WTC11 (cell line): Measurements from ENCODE around the gene ATP5ME. TPM values are rescaled to one million over a fixed set of nuclear protein-coding genes. Genes with fewer than 3 reads are reported as not detected.

Experiments
- ATAC-seq: fragments of 200-7000 bp; cut with Tn5 transposase; 2 replicates; pipeline ENCODE4 v1.10.0; 2021; ENCODE audit warnings: mild to moderate bottlenecking, moderate library complexity
- CTCF ChIA-PET: fragments of 300-600 bp; sonication (Branson Sonifier 250); formaldehyde crosslinking; loops from one replicate; lab custom pipeline; 2021; ENCODE audit warnings: antibody characterized with exemption; lab: Charles Lee
- POLR2A ChIA-PET: fragments of 350-600 bp; sonication (Branson Sonifier 250); formaldehyde crosslinking; loops from one replicate; lab custom pipeline; 2021; ENCODE audit warnings: antibody characterized with exemption; lab: Charles Lee
- DNase-seq: peaks from one replicate; pipeline ENCODE4 v3.0.0; 2021; ENCODE audit warnings: low spot score
- H3K27ac Mint-ChIP-seq: 2 replicates; pipeline ENCODE4 v1.8.0; 2021; ENCODE audit warnings: mixed read lengths
- H3K27me3 Mint-ChIP-seq: 2 replicates; pipeline ENCODE4 v1.8.0; 2021; ENCODE audit warnings: low read depth, mild to moderate bottlenecking, moderate library complexity, mixed read lengths
- H3K36me3 Mint-ChIP-seq: 2 replicates; pipeline ENCODE4 v1.8.0; 2021; ENCODE audit warnings: mixed read lengths
- H3K4me1 Mint-ChIP-seq: 2 replicates; pipeline ENCODE4 v1.8.0; 2022; ENCODE audit warnings: mixed read lengths
- H3K4me3 Mint-ChIP-seq: 2 replicates; pipeline ENCODE4 v1.8.0; 2021; ENCODE audit warnings: mild to moderate bottlenecking, moderate library complexity, mixed read lengths
- H3K9me3 Mint-ChIP-seq: 2 replicates; pipeline ENCODE4 v1.8.0; 2021; ENCODE audit warnings: mixed read lengths
- AFF4 ChIP-seq: sonication (generic); formaldehyde crosslinking; IDR thresholded peaks from 2 replicates; pipeline ENCODE4 v1.8.1; 2023; ENCODE audit warnings: mild to moderate bottlenecking, missing genetic modification reagents, borderline replicate concordance
- AR ChIP-seq: fragments of 250-450 bp; sonication (Bioruptor Pico); IDR thresholded peaks from 2 replicates; pipeline ENCODE4 v1.9.0; 2021; ENCODE audit warnings: mild to moderate bottlenecking
- ATF1 ChIP-seq: sonication (generic); formaldehyde crosslinking; IDR thresholded peaks from 2 replicates; pipeline ENCODE4 v1.8.1; 2023; ENCODE audit warnings: mild to moderate bottlenecking, moderate library complexity, missing genetic modification reagents
- ATF2 ChIP-seq: sonication (generic); formaldehyde crosslinking; IDR thresholded peaks from 2 replicates; pipeline ENCODE4 v1.8.1; 2022; ENCODE audit warnings: low read depth, missing genetic modification reagents, borderline replicate concordance
- E2F1 ChIP-seq: sonication (generic); formaldehyde crosslinking; IDR thresholded peaks from 2 replicates; pipeline ENCODE4 v1.8.0; 2022; ENCODE audit warnings: mild to moderate bottlenecking, missing genetic modification reagents
- ESRRA ChIP-seq: sonication (generic); formaldehyde crosslinking; IDR thresholded peaks from 2 replicates; pipeline ENCODE4 v1.8.1; 2022; ENCODE audit warnings: mild to moderate bottlenecking, missing genetic modification reagents, borderline replicate concordance
- GABPB1 ChIP-seq: sonication (generic); formaldehyde crosslinking; IDR thresholded peaks from 2 replicates; pipeline ENCODE4 v1.8.1; 2023; ENCODE audit warnings: mild to moderate bottlenecking, missing genetic modification reagents
- OVOL2 ChIP-seq: fragments of 250-450 bp; sonication (Bioruptor Pico); IDR thresholded peaks from 2 replicates; pipeline ENCODE4 v1.9.0; 2021; ENCODE audit warnings: mild to moderate bottlenecking, borderline replicate concordance
- SP1 ChIP-seq: sonication (generic); formaldehyde crosslinking; conservative IDR thresholded peaks from 2 replicates; pipeline ENCODE4 v1.8.1; 2022; ENCODE audit warnings: missing genetic modification reagents
- TEAD4 ChIP-seq: sonication (generic); formaldehyde crosslinking; IDR thresholded peaks from 2 replicates; pipeline ENCODE4 v1.8.0; 2022; ENCODE audit warnings: mild to moderate bottlenecking, missing genetic modification reagents
- ZBTB21 ChIP-seq: sonication (generic); formaldehyde crosslinking; IDR thresholded peaks from 2 replicates; pipeline ENCODE4 v1.8.1; 2023; ENCODE audit warnings: mild to moderate bottlenecking, missing genetic modification reagents, borderline replicate concordance
- ZNF219 ChIP-seq: sonication (generic); formaldehyde crosslinking; IDR thresholded peaks from 2 replicates; pipeline ENCODE4 v1.8.0; 2023; ENCODE audit warnings: missing genetic modification reagents, mild to moderate bottlenecking, borderline replicate concordance
- ZNF512 ChIP-seq: sonication (generic); formaldehyde crosslinking; IDR thresholded peaks from 2 replicates; pipeline ENCODE4 v1.8.1; 2022; ENCODE audit warnings: missing genetic modification reagents, borderline replicate concordance
- total RNA-seq: library from RNA; stranded (reverse); gene quantifications from 3 replicates; pipeline ENCODE4 v1.2.3, GENCODE V29; 2021

The ATP5ME gene
- total RNA-seq, 1 experiment from 2014 or later, result 468 TPM

- TF ChIP-seq AR (no peak), AFF4 (CRISPR knock-in tag) (no peak), ZBTB21 (no peak), E2F1 (CRISPR knock-in tag) (no peak), OVOL2 (CRISPR knock-in tag) (no peak), GABPB1 (CRISPR knock-in tag) (peak; percentile 75), SP1 (0 out of 2 replicates have a peak, but pooled peaks have one; percentile 33), ESRRA (CRISPR knock-in tag) (no peak)
Observed at GRCh38 chr4:692771-693554, 18.9 kb upstream of the ATP5ME start.

GRCh38 chr4:689723-690122 lies 15.6 kb upstream of the ATP5ME start:
- peaks cover 5% of the 10 kb centered on the region for H3K9me3 Mint-ChIP-seq
- DNase-seq, result no peak
- no peak overlapping the region for H3K27ac Mint-ChIP-seq
- peak overlapping the region; percentile 56 for H3K4me3 Mint-ChIP-seq
- peaks cover 5% of the 10 kb centered on the region for H3K27me3 Mint-ChIP-seq
- no peaks in the 10 kb centered on the region for H3K36me3 Mint-ChIP-seq
- ATAC-seq, result no peak
- no peak for TF ChIP-seq ATF2 (CRISPR knock-in tag)
- no peak for TF ChIP-seq ZNF219 (CRISPR knock-in tag)
- no peak for TF ChIP-seq ZNF512 (CRISPR knock-in tag)
- TF ChIP-seq AFF4 (CRISPR knock-in tag), result 0 out of 2 replicates have a peak, but pooled peaks have one; percentile 39
- no peak for TF ChIP-seq OVOL2 (CRISPR knock-in tag)
- no peak for TF ChIP-seq ATF1 (CRISPR knock-in tag)
- no peak for TF ChIP-seq GABPB1 (CRISPR knock-in tag)
- no peak for TF ChIP-seq TEAD4 (CRISPR knock-in tag)
- TF ChIP-seq, all 79 proteins: peak for 1
- ChIA-PET POLR2A (no interaction called here), CTCF (interaction anchor here (0.6 kb wide), 1 partner anchor 320 kb away, joined by 3 read pairs; no protein-coding TSS in a partner anchor)
- peaks cover 31% of the 10 kb centered on the region for H3K4me1 Mint-ChIP-seq

More at GRCh38 chr4:692771-693554, 18.9 kb upstream of the ATP5ME start:
- Mint-ChIP-seq H3K27me3 (peaks cover 5% of the 10 kb centered on the region; the same call in 1 of the 2 replicates), H3K9me3 (peaks cover 8% of the 10 kb centered on the region), H3K36me3 (no peaks in the 10 kb centered on the region), H3K4me3 (no peak overlapping the region), H3K27ac (no peak overlapping the region; the same call in 1 of the 2 replicates), H3K4me1 (peaks cover 29% of the 10 kb centered on the region)
- ChIA-PET CTCF (interaction anchor here (1.4 kb wide), 1 partner anchor 9 kb away, joined by 11 read pairs; no protein-coding TSS in a partner anchor), POLR2A (no interaction called here)
- no peak for DNase-seq
- ATAC-seq, result no peak
